H9 (cell line): Measurements from ENCODE around the gene ALPI. TPM values are rescaled to one million over a fixed set of nuclear protein-coding genes. Genes with fewer than 3 reads are reported as not detected.

ENCODE experiments used
- DNase-seq: peaks from one replicate; pipeline ENCODE4 v3.0.0-alpha.2; 2017
- H2AFZ ChIP-seq: one replicate; pipeline ENCODE4 v1.6.1; 2013; ENCODE audit warnings: mild to moderate bottlenecking, low read length, control low read depth, moderate library complexity
- H2AK5ac ChIP-seq: 2 replicates; pipeline ENCODE4 v1.6.1; 2013; ENCODE audit warnings: low read length, control low read depth, mixed read lengths; ENCODE audit not compliant: insufficient read length
- H2BK120ac ChIP-seq: one replicate; pipeline ENCODE4 v1.6.1; 2013; ENCODE audit warnings: low read depth, mild to moderate bottlenecking, low read length, control low read depth, inconsistent platforms; ENCODE audit not compliant: poor library complexity, severe bottlenecking
- H2BK12ac ChIP-seq: 2 replicates; pipeline ENCODE4 v1.6.1; 2013; ENCODE audit warnings: low read length, control low read depth, mixed read lengths, low read depth; ENCODE audit not compliant: insufficient read length
- H2BK15ac ChIP-seq: 2 replicates; pipeline ENCODE4 v1.6.1; 2013; ENCODE audit warnings: low read depth, low read length, control low read depth
- H2BK20ac ChIP-seq: one replicate; pipeline ENCODE4 v1.6.1; 2013; ENCODE audit warnings: low read depth, mild to moderate bottlenecking, low read length, control low read depth, inconsistent platforms; ENCODE audit not compliant: poor library complexity, severe bottlenecking
- H2BK5ac ChIP-seq: 2 replicates; pipeline ENCODE4 v1.6.1; 2013; ENCODE audit warnings: low read length, control low read depth, mixed read lengths; ENCODE audit not compliant: insufficient read length
- H3K14ac ChIP-seq: 2 replicates; pipeline ENCODE4 v1.6.1; 2013; ENCODE audit warnings: low read length, control low read depth; ENCODE audit not compliant: insufficient read depth
- H3K18ac ChIP-seq: 2 replicates; pipeline ENCODE4 v1.6.1; 2013; ENCODE audit warnings: low read depth, mild to moderate bottlenecking, mixed read lengths, low read length, control low read depth; ENCODE audit not compliant: insufficient read length
- H3K23ac ChIP-seq: 2 replicates; pipeline ENCODE4 v1.6.1; 2013; ENCODE audit warnings: low read length, control low read depth, mixed read lengths, low read depth; ENCODE audit not compliant: insufficient read length
- H3K23me2 ChIP-seq: 2 replicates; pipeline ENCODE4 v1.6.1; 2013; ENCODE audit warnings: low read depth, mild to moderate bottlenecking, mixed read lengths, low read length, control low read depth; ENCODE audit not compliant: insufficient read length, poor library complexity, severe bottlenecking
- H3K27ac ChIP-seq: 2 replicates; pipeline ENCODE4 v1.5.1; 2013; ENCODE audit warnings: low read length, control low read depth, mixed read lengths, low read depth; ENCODE audit not compliant: insufficient read length
- H3K27me3 ChIP-seq: 2 replicates; pipeline ENCODE4 v1.6.1; 2013; ENCODE audit warnings: low read length, control low read depth, inconsistent platforms; ENCODE audit not compliant: insufficient read depth
- H3K4ac ChIP-seq: 2 replicates; pipeline ENCODE4 v1.6.1; 2013; ENCODE audit warnings: low read depth, mild to moderate bottlenecking, control low read depth, inconsistent platforms, low read length, moderate library complexity
- H3K4me1 ChIP-seq: 2 replicates; pipeline ENCODE4 v1.6.1; 2013; ENCODE audit warnings: low read length, control low read depth, inconsistent platforms; ENCODE audit not compliant: insufficient read depth
- H3K4me2 ChIP-seq: 2 replicates; pipeline ENCODE4 v1.6.1; 2013; ENCODE audit warnings: low read length, control low read depth, mixed read lengths; ENCODE audit not compliant: insufficient read length, insufficient read depth
- H3K56ac ChIP-seq: 2 replicates; pipeline ENCODE4 v1.6.1; 2013; ENCODE audit warnings: low read depth, mild to moderate bottlenecking, mixed read lengths, low read length, control low read depth; ENCODE audit not compliant: insufficient read length
- H3K79me1 ChIP-seq: 2 replicates; pipeline ENCODE4 v1.6.1; 2013; ENCODE audit warnings: low read depth, mild to moderate bottlenecking, moderate library complexity, low read length, control low read depth, inconsistent platforms; ENCODE audit not compliant: insufficient read depth, poor library complexity, severe bottlenecking
- H3K79me2 ChIP-seq: 2 replicates; pipeline ENCODE4 v1.6.1; 2013; ENCODE audit warnings: low read length, control low read depth, inconsistent platforms; ENCODE audit not compliant: insufficient read depth
- H3K9ac ChIP-seq: 2 replicates; pipeline ENCODE4 v1.6.1; 2013; ENCODE audit warnings: low read length, control low read depth, mixed read lengths; ENCODE audit not compliant: insufficient read length; ENCODE audit errors: extremely low read depth
- H3K9me3 ChIP-seq: one replicate; pipeline ENCODE4 v1.6.1; 2013; ENCODE audit warnings: low read depth, low read length, inconsistent platforms; ENCODE audit not compliant: control insufficient read depth
- H3T11ph ChIP-seq: one replicate; pipeline ENCODE4 v1.6.1; 2013; ENCODE audit warnings: mild to moderate bottlenecking, low read length, control low read depth, inconsistent platforms
- H4K20me1 ChIP-seq: one replicate; pipeline ENCODE4 v1.6.1; 2013; ENCODE audit not compliant: control insufficient read depth, insufficient read length, insufficient read depth
- H4K5ac ChIP-seq: 2 replicates; pipeline ENCODE4 v1.6.1; 2013; ENCODE audit warnings: low read depth, mild to moderate bottlenecking, mixed read lengths, low read length, control low read depth; ENCODE audit not compliant: insufficient read length
- H4K8ac ChIP-seq: replicated peaks from 2 replicates; pipeline ENCODE4 v1.6.1; 2013; ENCODE audit warnings: low read length, control low read depth, mixed read lengths, low read depth; ENCODE audit not compliant: insufficient read length
- H4K91ac ChIP-seq: 2 replicates; pipeline ENCODE4 v1.6.1; 2013; ENCODE audit warnings: low read depth, mild to moderate bottlenecking, moderate library complexity, mixed read lengths, low read length, control low read depth; ENCODE audit not compliant: insufficient read length
- H3K27ac Mint-ChIP-seq, 3 experiments: 2 replicates in 2 of 3; 3 replicates in 1 of 3; pipeline ENCODE4 v1.8.0; 2020 to 2021; ENCODE audit warnings: mixed read lengths in 3 of 3, mild to moderate bottlenecking in 1 of 3, moderate library complexity in 1 of 3
- H3K27me3 Mint-ChIP-seq: 2 replicates; pipeline ENCODE4 v1.8.0; 2021; ENCODE audit warnings: low read depth, mild to moderate bottlenecking, moderate library complexity, mixed read lengths
- H3K36me3 Mint-ChIP-seq, 3 experiments: 2 replicates in 2 of 3; 3 replicates in 1 of 3; pipeline ENCODE4 v1.8.0; 2020 to 2021; ENCODE audit warnings: low read depth in 3 of 3, mixed read lengths in 3 of 3; ENCODE audit not compliant: insufficient read depth in 1 of 3
- H3K4me1 Mint-ChIP-seq, 2 experiments: 2 replicates each; pipeline ENCODE4 v1.8.0; 2020; ENCODE audit warnings: mixed read lengths in 2 of 2
- H3K4me3 Mint-ChIP-seq, 2 experiments: 2 replicates in 1 of 2; 3 replicates in 1 of 2; pipeline ENCODE4 v1.8.0; 2020 to 2021; ENCODE audit warnings: mild to moderate bottlenecking in 2 of 2, mixed read lengths in 2 of 2, moderate library complexity in 1 of 2
- H3K9me3 Mint-ChIP-seq, 2 experiments: 2 replicates in 1 of 2; 3 replicates in 1 of 2; pipeline ENCODE4 v1.8.0; 2020; ENCODE audit warnings: mild to moderate bottlenecking in 2 of 2, mixed read lengths in 2 of 2, moderate library complexity in 1 of 2
- CTCF ChIP-seq: fragments of 200-600 bp; sonication (generic); conservative IDR thresholded peaks from 3 replicates; pipeline ENCODE4 v1.8.0; 2021; ENCODE audit warnings: antibody characterized with exemption, mild to moderate bottlenecking
- WGBS: extraction: QIAGEN DNeasy Blood & Tissue Kit; methylation state at CpG from one replicate; pipeline ENCODE4 v1.1.7; 2013; ENCODE audit warnings: missing lambda C conversion rate, low lambda C conversion rate, mixed read lengths; ENCODE audit not compliant: insufficient read length; ENCODE audit errors: extremely low coverage; 5-methylcytosine and 5-hydroxymethylcytosine counted together
- total RNA-seq: library from RNA; stranded (reverse); gene quantifications from 2 replicates; pipeline ENCODE4 v1.2.1, GENCODE V29; 2021

ALPI gene
- total RNA-seq, 1 experiment from 2014 or later = not detected

- H3K27ac Mint-ChIP-seq = no peak overlapping the region
- peaks cover 65% of the 10 kb centered on the region for H3K27me3 Mint-ChIP-seq
Measured at GRCh38 chr2:232473467-232473890, 17.5 kb downstream of the ALPI start.

More at GRCh38 chr2:232473467-232473890, 17.5 kb downstream of the ALPI start:
- no peak overlapping the region for H2BK20ac ChIP-seq
- no peak overlapping the region for H2AK5ac ChIP-seq
- no CpG with 5 or more reads among the region's 6 CpGs for WGBS
- no peak overlapping the region for H2AFZ ChIP-seq
- Mint-ChIP-seq H3K4me1 (peaks cover 4 to 5% of the 10 kb centered on the region in 2 experiments; a peak in 2 of 4 replicates), H3K4me3 (no peak overlapping the region), H3K36me3 (no peaks in the 10 kb centered on the region), H3K9me3 (no peaks in the 10 kb centered on the region; a peak in 1 of 5 replicates)
- H2BK15ac ChIP-seq = no peak overlapping the region
- no peak overlapping the region for H2BK12ac ChIP-seq
- H3K4me2 ChIP-seq = no peak overlapping the region
- no peak overlapping the region for H3K56ac ChIP-seq
- no peaks in the 10 kb centered on the region for H3K9me3 ChIP-seq
- no peaks in the 10 kb centered on the region for H3K23me2 ChIP-seq
- no peak overlapping the region for H4K8ac ChIP-seq
- no peaks in the 10 kb centered on the region for H3K27me3 ChIP-seq
- H4K20me1 ChIP-seq = no peaks in the 10 kb centered on the region
- no peak overlapping the region for H3K14ac ChIP-seq
- no peak overlapping the region for H2BK120ac ChIP-seq
- no peak overlapping the region for H2BK5ac ChIP-seq
- H3K23ac ChIP-seq = no peak overlapping the region
- H4K5ac ChIP-seq = no peak overlapping the region
- H3K9ac ChIP-seq = no peak overlapping the region
- H3T11ph ChIP-seq = no peak overlapping the region
- H3K27ac ChIP-seq = no peak overlapping the region
- DNase-seq = no peak
- H3K79me1 ChIP-seq = no peaks in the 10 kb centered on the region
- TF ChIP-seq CTCF = no peak
- no peak overlapping the region for H4K91ac ChIP-seq
- no peaks in the 10 kb centered on the region for H3K79me2 ChIP-seq
- H3K4me1 ChIP-seq = no peaks in the 10 kb centered on the region
- H3K18ac ChIP-seq = no peak overlapping the region
- H3K4ac ChIP-seq = no peak overlapping the region
